ENCODE measurements around the gene CSKMT. TPM values are rescaled to one million over a fixed set of nuclear protein-coding genes. Genes with fewer than 3 reads are reported as not detected.
A peak's percentile ranks its signal among the peaks of the same experiment; 100 is the strongest.
"Not testable (repeated sequence)": the region's sequence is repeated elsewhere in the genome, so short reads cannot be mapped to it uniquely, and the experiment has no call there.

CSKMT gene
- total RNA-seq, 1 donor from 2014 or later, result 6.3 TPM

GRCh38 chr11:62654297-62654696 lies 10.8 kb upstream of the CSKMT start:
- DNase-seq (ENCODE audit: low read depth in 2 of 2), result no peak

- DNase-seq (ENCODE audit: low read depth in 2 of 2), result no peak
Observed at GRCh38 chr11:62656796-62657429, 8.2 kb upstream of the CSKMT start.

- DNase-seq (ENCODE audit: low read depth in 2 of 2), result peak; percentile 55 to 58
Observed at GRCh38 chr11:62664405-62665074, 572 bp upstream of the CSKMT start.

- DNase-seq (ENCODE audit: low read depth in 2 of 2), result peak; percentile 69 to 74
Observed at GRCh38 chr11:62665599-62666258, 617 bp downstream of the CSKMT start.

- no peak for DNase-seq (ENCODE audit: low read depth in 2 of 2)
Observed at GRCh38 chr11:62666259-62666926, 1.3 kb downstream of the CSKMT start.

GRCh38 chr11:62667460-62667859 lies 2.3 kb downstream of the CSKMT start:
- DNase-seq (ENCODE audit: low read depth in 2 of 2), result no peak

GRCh38 chr11:62669420-62670161 lies 4.5 kb downstream of the CSKMT start:
- no peak for DNase-seq (ENCODE audit: low read depth in 2 of 2)

GRCh38 chr11:62671236-62671607 lies 6.1 kb downstream of the CSKMT start:
- DNase-seq (ENCODE audit: low read depth in 2 of 2), result no peak

- peak; percentile 87 to 92 for DNase-seq (ENCODE audit: low read depth in 2 of 2)
Observed at GRCh38 chr11:62671608-62672389, 6.7 kb downstream of the CSKMT start, which contains the start of the genes LBHD1 and UQCC3. LBHD1 (minus strand) TSS chr11:62672267; CDS start chr11:62670031, 2,236 bp downstream. UQCC3 (plus strand) TSS chr11:62671673; CDS start chr11:62671746, 73 bp downstream.

- no peak for DNase-seq (ENCODE audit: low read depth in 2 of 2)
Observed at GRCh38 chr11:62673196-62673525, 8.0 kb downstream of the CSKMT start.

- not testable (repeated sequence) for DNase-seq (ENCODE audit: low read depth in 2 of 2)
Observed at GRCh38 chr11:62675415-62675814, 10.3 kb downstream of the CSKMT start.

- DNase-seq (ENCODE audit: low read depth in 2 of 2), result no peak
Observed at GRCh38 chr11:62676698-62677097, 11.6 kb downstream of the CSKMT start.

GRCh38 chr11:62677156-62677555 lies 12.0 kb downstream of the CSKMT start:
- no peak for DNase-seq (ENCODE audit: low read depth in 2 of 2)

- no peak for DNase-seq (ENCODE audit: low read depth in 2 of 2)
Observed at GRCh38 chr11:62677714-62678113, 12.6 kb downstream of the CSKMT start.

- DNase-seq (ENCODE audit: low read depth in 2 of 2), result no peak
Observed at GRCh38 chr11:62678433-62678769, 13.3 kb downstream of the CSKMT start.

- peak; percentile 89 to 91 for DNase-seq (ENCODE audit: low read depth in 2 of 2)
Observed at GRCh38 chr11:62678770-62679696, 13.9 kb downstream of the CSKMT start, which contains the start of gene UBXN1. UBXN1 (minus strand) TSS chr11:62679073; CDS start chr11:62678923, 150 bp downstream.

GRCh38 chr11:62680825-62681240 lies 15.7 kb downstream of the CSKMT start:
- DNase-seq (ENCODE audit: low read depth in 2 of 2), result peak; percentile 84 to 85

GRCh38 chr11:62682518-62682917 lies 17.4 kb downstream of the CSKMT start:
- DNase-seq (ENCODE audit: low read depth in 2 of 2), result no peak

Measured in lung microvascular endothelial cell (primary cell).